Activated T-cell treated with anti-CD3 and anti-CD28 coated beads for 24 hours (primary cell): ENCODE measurements around the gene KDM2A.
"Not testable (repeated sequence)": the region's sequence is repeated elsewhere in the genome, so short reads cannot be mapped to it uniquely, and the experiment has no call there.

Experiments used
- DNase-seq: peaks from one replicate; pipeline ENCODE4 v3.0.0-alpha.2; 2020; ENCODE audit warnings: low read depth

Gene KDM2A

DNA sequence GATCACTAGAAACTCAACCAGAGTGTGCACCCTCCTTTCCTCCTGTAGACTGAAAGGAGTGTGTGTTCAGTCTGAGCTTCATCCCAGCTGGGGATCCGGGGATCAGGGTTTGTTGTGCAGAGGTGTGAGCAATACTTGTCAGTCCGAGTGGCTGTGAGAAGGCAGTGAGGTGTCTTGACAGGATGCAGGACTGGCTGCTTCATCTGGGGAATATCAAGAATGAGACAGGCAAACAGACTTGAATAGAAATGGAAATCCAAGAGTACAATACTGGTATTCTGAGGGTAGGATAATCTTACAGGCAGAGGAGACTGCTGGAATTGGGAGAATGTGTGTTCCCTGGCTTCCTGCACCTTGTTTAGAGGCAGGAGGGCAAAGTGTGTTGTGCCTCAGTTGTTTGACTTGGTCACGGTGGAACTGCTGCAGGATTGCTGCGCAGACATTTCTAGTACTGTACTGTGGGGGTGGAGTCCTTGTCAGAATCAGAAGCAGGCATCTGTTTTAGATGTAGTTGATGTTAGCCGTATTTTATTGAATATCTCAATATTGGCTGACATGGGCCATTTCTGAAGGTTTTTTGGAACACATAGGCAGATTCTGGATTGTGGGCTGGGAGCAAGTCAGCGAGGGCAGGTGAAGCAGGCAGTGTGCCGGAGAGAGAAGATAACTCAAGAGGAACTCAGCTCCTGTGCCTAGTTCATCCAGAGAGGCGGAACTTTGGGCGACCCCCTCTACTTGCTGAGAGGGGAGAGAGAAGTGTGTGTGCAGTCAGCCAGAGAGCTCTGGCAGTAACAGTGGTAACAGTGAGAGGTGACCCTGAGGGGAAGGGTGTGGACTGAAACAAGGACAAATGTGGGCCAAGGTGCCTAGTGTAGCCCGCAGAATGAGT is 120.1 kb downstream of the KDM2A start:
- DNase-seq: no peak

- peak; percentile 94 for DNase-seq
These were observed 120.9 kb downstream of the KDM2A start for GRCh38 chr11:67239783-67240575.

DNA sequence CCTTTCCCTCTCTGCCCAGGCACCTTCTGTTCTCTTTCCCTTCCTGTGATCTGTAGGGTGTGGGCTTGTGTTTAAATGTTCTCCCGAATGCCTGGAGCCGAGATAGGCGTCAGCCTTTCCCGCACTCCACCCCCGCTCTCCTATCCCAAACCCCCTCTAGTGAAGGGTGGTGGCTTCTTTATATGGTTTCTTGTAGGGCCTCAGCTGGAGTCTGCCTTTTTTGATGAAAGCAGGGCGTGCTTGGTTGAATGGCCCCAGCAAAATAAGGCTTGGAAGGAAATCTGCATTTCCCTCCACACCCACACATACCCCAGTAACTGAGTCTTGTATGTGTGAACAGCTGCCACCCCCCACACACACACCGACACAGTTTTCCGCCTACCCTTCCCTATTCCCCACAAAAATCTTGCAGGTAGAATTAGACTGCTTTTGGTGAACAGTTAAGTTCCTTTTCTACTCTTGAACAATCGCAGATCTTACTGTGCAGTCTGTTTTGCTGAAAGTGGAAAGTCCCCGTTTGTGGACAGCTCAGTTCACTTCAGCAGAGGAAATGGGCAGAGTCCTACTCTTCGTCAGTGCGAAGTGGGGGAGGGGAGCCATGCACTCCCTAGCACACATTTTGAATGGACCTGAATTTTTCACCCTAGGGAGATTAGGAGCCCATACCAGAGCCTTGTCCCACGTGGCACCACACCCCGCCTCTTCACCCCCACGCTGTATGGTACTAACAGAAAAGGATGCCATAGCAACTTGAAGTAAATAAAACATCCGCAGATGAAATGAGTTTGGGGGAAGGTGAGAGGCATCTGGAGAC is 121.7 kb downstream of the KDM2A start:
- DNase-seq: peak; percentile 74

DNA sequence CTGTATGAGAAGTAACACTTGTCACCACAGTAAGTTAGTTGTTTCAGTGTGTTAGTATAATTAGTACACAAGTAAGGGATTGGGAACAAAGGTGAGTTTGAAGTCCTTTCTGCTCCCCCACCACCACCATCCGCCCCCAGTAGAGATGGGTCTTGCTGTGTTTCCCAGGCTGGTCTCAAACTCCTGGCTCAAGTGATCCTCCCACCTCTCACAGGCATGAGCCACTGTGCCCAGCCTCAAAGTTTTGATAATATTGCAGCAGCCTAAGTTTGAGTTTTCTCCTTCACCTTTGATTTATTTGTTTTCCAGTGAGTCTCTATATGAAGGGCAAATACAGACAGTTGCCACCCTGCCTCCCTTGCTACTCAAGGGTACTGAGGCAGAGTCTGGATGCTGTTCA is 123.5 kb downstream of the KDM2A start:
- DNase-seq: no peak

DNA sequence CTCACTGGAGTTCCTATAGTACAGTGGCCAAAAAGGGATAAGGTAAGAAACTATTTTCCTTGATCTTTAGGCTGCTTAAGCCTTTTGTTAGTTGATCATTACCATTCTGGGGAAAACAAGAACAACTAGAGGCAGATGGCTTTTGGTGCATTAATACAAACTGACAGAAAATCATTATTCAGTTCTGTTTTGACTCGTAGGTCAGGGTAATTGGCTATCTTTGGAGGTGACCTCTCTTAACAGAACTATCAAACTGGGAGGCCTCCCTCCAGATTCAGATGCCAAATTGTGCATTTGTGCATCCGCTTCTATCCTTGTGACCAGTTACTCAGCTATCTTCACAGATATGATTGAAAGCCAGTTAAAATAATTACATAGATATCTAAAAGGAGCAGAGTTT is 124.0 kb downstream of the KDM2A start:
- DNase-seq: no peak

DNA sequence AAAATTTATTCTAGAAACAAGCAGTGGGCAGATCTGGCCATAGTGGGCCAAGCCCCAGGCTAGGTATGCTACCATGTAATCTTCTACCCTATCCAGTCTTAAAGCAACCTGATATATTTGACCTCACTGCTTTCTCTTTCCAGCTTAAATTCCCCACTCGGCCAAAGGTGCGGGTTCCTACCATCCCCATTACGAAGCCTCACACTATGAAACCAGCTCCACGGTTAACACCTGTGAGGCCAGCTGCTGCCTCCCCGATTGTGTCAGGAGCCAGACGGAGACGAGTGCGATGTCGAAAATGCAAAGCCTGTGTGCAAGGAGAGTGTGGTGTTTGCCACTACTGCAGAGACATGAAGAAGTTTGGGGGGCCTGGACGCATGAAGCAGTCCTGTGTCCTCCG is 126.0 kb downstream of the KDM2A start:
- no peak for DNase-seq

- DNase-seq: no peak
These were observed 129.0 kb downstream of the KDM2A start for GRCh38 chr11:67247946-67248550.

GRCh38 chr11:67248653-67249052 is 129.6 kb downstream of the KDM2A start:
- no peak for DNase-seq

- DNase-seq: no peak
These were observed 131.3 kb downstream of the KDM2A start for GRCh38 chr11:67250059-67251043.

DNA sequence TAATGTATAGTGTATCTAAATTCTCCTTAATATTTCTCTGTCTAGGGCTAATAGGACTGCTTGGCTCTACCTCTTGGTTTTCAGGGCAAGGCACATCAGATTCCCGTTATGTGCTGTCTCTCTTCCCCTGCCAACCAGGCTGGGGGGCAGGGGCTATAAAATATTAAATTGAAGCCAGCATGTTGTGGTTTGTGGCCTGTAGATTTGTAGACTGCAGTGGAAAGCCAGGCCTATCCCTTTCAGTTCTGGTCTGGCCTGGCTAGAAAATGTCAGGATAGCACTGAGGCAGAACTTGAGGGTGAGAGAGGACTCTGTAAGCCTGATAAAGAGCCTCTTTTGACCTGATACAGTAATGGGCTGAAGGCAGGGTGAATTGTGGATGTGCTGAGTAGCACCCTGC is 132.8 kb downstream of the KDM2A start:
- no peak for DNase-seq

DNA sequence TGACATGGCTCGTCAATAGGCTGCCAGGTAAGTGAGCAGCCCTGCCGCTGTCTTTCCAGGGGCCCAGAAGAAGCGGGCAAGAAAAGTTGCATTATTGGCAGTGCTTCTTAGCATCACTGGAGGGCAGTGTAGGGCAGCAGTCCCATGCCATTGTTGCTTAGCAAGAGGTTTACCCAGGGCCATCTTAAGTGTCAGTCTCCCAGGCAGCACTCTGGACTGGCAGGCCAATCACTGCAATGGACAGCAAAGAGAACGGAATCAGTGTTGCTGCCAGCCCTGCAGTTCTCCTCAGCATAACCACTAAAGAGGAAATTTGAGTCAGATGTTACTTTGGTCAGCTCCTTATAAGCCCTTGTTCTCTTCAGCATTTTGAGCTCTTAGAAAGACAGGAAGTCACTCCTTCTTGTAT is 133.8 kb downstream of the KDM2A start:
- no peak for DNase-seq

DNA sequence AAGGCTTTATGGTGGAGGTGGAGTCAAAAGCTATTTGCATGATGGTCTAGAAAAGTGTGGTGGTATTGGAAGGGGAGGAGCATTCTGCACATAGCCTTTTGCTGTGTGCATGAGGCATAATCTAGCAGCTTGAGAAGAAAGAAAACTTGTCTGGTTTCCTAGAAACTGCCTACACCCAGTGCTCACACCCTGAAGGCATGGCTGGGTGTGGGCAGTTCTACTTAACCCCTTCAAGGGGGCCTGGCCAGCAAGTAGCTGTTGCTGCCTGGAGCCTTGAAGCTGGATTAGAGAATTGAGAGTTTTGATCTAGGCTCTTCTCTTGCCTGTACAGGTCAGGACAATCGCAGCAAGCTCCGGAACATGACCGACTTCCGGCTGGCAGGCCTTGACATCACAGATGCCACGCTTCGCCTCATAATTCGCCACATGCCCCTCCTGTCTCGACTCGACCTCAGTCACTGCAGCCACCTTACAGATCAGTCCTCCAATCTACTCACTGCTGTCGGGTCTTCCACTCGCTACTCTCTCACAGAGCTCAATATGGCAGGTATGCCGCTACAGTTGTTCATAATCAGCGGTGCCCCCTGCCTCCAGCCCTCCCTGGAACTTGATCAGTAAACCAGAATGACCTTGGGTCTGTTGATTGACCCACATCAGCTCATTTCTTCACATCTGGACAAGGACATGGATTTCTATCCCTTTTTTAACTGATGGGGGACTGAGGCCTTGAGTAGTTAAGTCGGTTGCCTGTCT is 135.0 kb downstream of the KDM2A start:
- DNase-seq: no peak

DNA sequence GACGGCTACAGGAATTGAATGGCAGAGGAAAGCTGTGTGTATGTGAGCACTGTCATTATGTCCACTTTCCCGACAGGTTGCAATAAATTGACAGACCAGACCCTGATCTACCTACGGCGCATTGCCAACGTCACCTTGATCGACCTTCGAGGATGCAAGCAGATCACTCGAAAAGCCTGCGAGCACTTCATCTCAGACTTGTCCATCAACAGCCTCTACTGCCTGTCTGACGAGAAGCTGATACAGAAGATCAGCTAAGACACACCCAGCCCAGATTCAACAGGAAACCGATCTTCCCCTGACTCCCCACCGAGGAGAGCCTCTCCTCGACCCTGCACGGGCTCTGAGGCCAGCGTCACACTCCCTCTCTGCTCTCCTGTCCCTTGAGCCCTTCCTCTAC is 135.7 kb downstream of the KDM2A start:
- DNase-seq: no peak

GRCh38 chr11:67255353-67255752 is 136.3 kb downstream of the KDM2A start:
- DNase-seq: no peak

GRCh38 chr11:67255864-67256263 is 136.8 kb downstream of the KDM2A start:
- no peak for DNase-seq

GRCh38 chr11:67256477-67257135 is 137.5 kb downstream of the KDM2A start:
- DNase-seq: no peak

GRCh38 chr11:67260406-67260805 is 141.3 kb downstream of the KDM2A start:
- no peak for DNase-seq

- DNase-seq: not testable (repeated sequence)
These were observed 142.0 kb downstream of the KDM2A start for GRCh38 chr11:67260885-67261639.

DNA sequence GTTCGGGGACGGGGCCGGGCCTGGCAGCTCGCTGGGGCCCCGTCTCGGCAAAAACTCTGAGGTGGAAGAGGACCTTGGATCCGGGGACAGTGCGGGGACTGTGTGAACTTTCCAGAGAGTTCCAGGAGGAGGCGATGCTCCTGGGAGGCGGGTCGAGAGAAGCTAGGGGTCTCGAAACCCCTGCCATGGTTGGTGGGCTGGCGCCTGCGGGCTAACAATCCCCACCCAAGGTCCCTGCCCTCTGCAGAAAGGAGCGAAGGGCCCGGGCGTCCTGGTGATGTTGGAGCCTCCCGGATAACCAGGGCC is 142.5 kb downstream of the KDM2A start:
- DNase-seq: no peak
